K562 treated with DMSO at 1 percent for 24 hours (cell line): ENCODE measurements around the gene PCDHB9. TPM values are rescaled to one million over a fixed set of nuclear protein-coding genes. Genes with fewer than 3 reads are reported as not detected.

ENCODE experiments used
- total RNA-seq: library from RNA; unstranded; fragments of 300-600 nt; gene quantifications from 2 replicates; pipeline ENCODE4 v1.2.3, GENCODE V29; 2022; ENCODE audit warnings: low read depth; ENCODE audit not compliant: insufficient read depth

The PCDHB9 gene
- total RNA-seq, result not detected in 2 replicates

GRCh38 chr5:141186897-141187512 is at the start of gene PCDHB9:
PCDHB9 (plus strand) TSS chr5:141187161; CDS start chr5:141187319, 158 bp downstream.

GRCh38 chr5:141149812-141150211 is 37.1 kb upstream of the PCDHB9 start, which contains the start of gene PCDHB6:
PCDHB6 (plus strand) TSS chr5:141150057; CDS start chr5:141150258, 201 bp downstream.

GRCh38 chr5:141172381-141173204 is 14.4 kb upstream of the PCDHB9 start, which contains the start of gene PCDHB7:
PCDHB7 (plus strand) TSS chr5:141172644; CDS start chr5:141172836, 192 bp downstream.

GRCh38 chr5:141177577-141178191 is 9.3 kb upstream of the PCDHB9 start, which contains the start of gene PCDHB8:
PCDHB8 (plus strand) TSS chr5:141177790; CDS start chr5:141178035, 245 bp downstream.

GRCh38 chr5:141182248-141182647 is 4.7 kb upstream of the PCDHB9 start, which contains the start of gene PCDHB16:
PCDHB16 (plus strand) TSS chr5:141182387; CDS start chr5:141182560, 173 bp downstream.

GRCh38 chr5:141192110-141192725 is 5.3 kb downstream of the PCDHB9 start, which contains the start of gene PCDHB10:
PCDHB10 (plus strand) TSS chr5:141192353; CDS start chr5:141192553, 200 bp downstream.

GRCh38 chr5:141199359-141200235 is 12.6 kb downstream of the PCDHB9 start, which contains the start of gene PCDHB11:
PCDHB11 (plus strand) TSS chr5:141199627; CDS start chr5:141199775, 148 bp downstream.

GRCh38 chr5:141208478-141208877 is 21.5 kb downstream of the PCDHB9 start, which contains the start of gene PCDHB12:
PCDHB12 (plus strand) TSS chr5:141208719; CDS start chr5:141208908, 189 bp downstream.

GRCh38 chr5:141213656-141214339 is 26.8 kb downstream of the PCDHB9 start, which contains the start of gene PCDHB13:
PCDHB13 (plus strand) TSS chr5:141213919; CDS start chr5:141214124, 205 bp downstream.

GRCh38 chr5:141223112-141223783 is 36.3 kb downstream of the PCDHB9 start, which contains the start of gene PCDHB14:
PCDHB14 (plus strand) TSS chr5:141223343; CDS start chr5:141223506, 163 bp downstream.

Other genes with a start within 250 kb of the PCDHB9 start
- gene PCDHAC2, start 220.7 kb upstream of the PCDHB9 start, total RNA-seq, result not detected in 2 replicates
- gene PCDHB1, start 135.8 kb upstream of the PCDHB9 start, total RNA-seq, result not detected in 2 replicates
- gene PCDHB2, start 92.5 kb upstream of the PCDHB9 start, total RNA-seq, result 0.44 and 0.59 TPM in 2 replicates
- gene PCDHB3, start 86.7 kb upstream of the PCDHB9 start, total RNA-seq, result 0.31 and 0.35 TPM in 2 replicates
- 0.08 TPM in 1 of 2 replicates, not detected in the other for gene PCDHB4, start 65.3 kb upstream of the PCDHB9 start, total RNA-seq
- 0.23 TPM in 1 of 2 replicates, not detected in the other for gene PCDHB5, start 52.0 kb upstream of the PCDHB9 start, total RNA-seq
- gene PCDHB6, start 37.1 kb upstream of the PCDHB9 start, total RNA-seq, result not detected in 2 replicates
- gene PCDHB7, start 14.5 kb upstream of the PCDHB9 start, total RNA-seq, result 0.06 TPM in 1 of 2 replicates, not detected in the other
- 0.09 TPM in 1 of 2 replicates, not detected in the other for gene PCDHB8, start 9.4 kb upstream of the PCDHB9 start, total RNA-seq
- gene PCDHB16, start 4.8 kb upstream of the PCDHB9 start, total RNA-seq, result not detected in 2 replicates
- not detected in 2 replicates for gene PCDHB10, start 5.2 kb downstream of the PCDHB9 start, total RNA-seq
- 0.13 TPM in 1 of 2 replicates, not detected in the other for gene PCDHB11, start 12.5 kb downstream of the PCDHB9 start, total RNA-seq
- gene PCDHB12, start 21.6 kb downstream of the PCDHB9 start, total RNA-seq, result not detected in 2 replicates
- 0.16 and 0.22 TPM in 2 replicates for gene PCDHB13, start 26.8 kb downstream of the PCDHB9 start, total RNA-seq
- gene PCDHB14, start 36.2 kb downstream of the PCDHB9 start, total RNA-seq, result 0.21 TPM in 1 of 2 replicates, not detected in the other
- 0.35 and 0.52 TPM in 2 replicates for gene PCDHB15, start 58.2 kb downstream of the PCDHB9 start, total RNA-seq
- gene SLC25A2, start 116.9 kb downstream of the PCDHB9 start, total RNA-seq, result not detected in 2 replicates
- 95.8 and 97.2 TPM in 2 replicates for gene TAF7, start 133.6 kb downstream of the PCDHB9 start, total RNA-seq
- 0.16 and 0.29 TPM in 2 replicates for gene PCDHGA1, start 143.4 kb downstream of the PCDHB9 start, total RNA-seq
- 0.54 and 0.63 TPM in 2 replicates for gene PCDHGA2, start 151.6 kb downstream of the PCDHB9 start, total RNA-seq
- gene PCDHGA3, start 156.7 kb downstream of the PCDHB9 start, total RNA-seq, result 0.50 and 0.89 TPM in 2 replicates
- gene PCDHGB1, start 162.9 kb downstream of the PCDHB9 start, total RNA-seq, result 0.43 and 0.52 TPM in 2 replicates
- gene PCDHGA4, start 167.9 kb downstream of the PCDHB9 start, total RNA-seq, result 0.52 and 1.2 TPM in 2 replicates
- 0.51 and 0.63 TPM in 2 replicates for gene PCDHGB2, start 172.8 kb downstream of the PCDHB9 start, total RNA-seq
- 0.22 and 0.44 TPM in 2 replicates for gene PCDHGA5, start 177.0 kb downstream of the PCDHB9 start, total RNA-seq
- 0.51 and 0.56 TPM in 2 replicates for gene PCDHGB3, start 183.1 kb downstream of the PCDHB9 start, total RNA-seq
- 0.27 and 0.39 TPM in 2 replicates for gene PCDHGA6, start 186.7 kb downstream of the PCDHB9 start, total RNA-seq
- 0.37 TPM in 2 replicates for gene PCDHGA7, start 195.6 kb downstream of the PCDHB9 start, total RNA-seq
- 0.12 and 0.16 TPM in 2 replicates for gene PCDHGB4, start 200.5 kb downstream of the PCDHB9 start, total RNA-seq
- gene PCDHGA8, start 205.5 kb downstream of the PCDHB9 start, total RNA-seq, result 0.43 and 0.49 TPM in 2 replicates
- gene PCDHGB5, start 210.8 kb downstream of the PCDHB9 start, total RNA-seq, result 0.42 and 0.75 TPM in 2 replicates
- 0.17 TPM in 1 of 2 replicates, not detected in the other for gene PCDHGA9, start 215.6 kb downstream of the PCDHB9 start, total RNA-seq
- gene PCDHGB6, start 220.9 kb downstream of the PCDHB9 start, total RNA-seq, result 0.16 and 0.27 TPM in 2 replicates
- 0.07 TPM in 1 of 2 replicates, not detected in the other for gene PCDHGA10, start 225.8 kb downstream of the PCDHB9 start, total RNA-seq
- not detected in 2 replicates for gene PCDHGB7, start 230.5 kb downstream of the PCDHB9 start, total RNA-seq
- 0.15 TPM in 1 of 2 replicates, not detected in the other for gene PCDHGA11, start 233.9 kb downstream of the PCDHB9 start, total RNA-seq
- gene PCDHGA12, start 243.3 kb downstream of the PCDHB9 start, total RNA-seq, result 0.06 TPM in 1 of 2 replicates, not detected in the other